GM18520 (cell line): ENCODE results near the gene DAO.
"Not testable (repeated sequence)": the region's sequence is repeated elsewhere in the genome, so short reads cannot be mapped to it uniquely, and the experiment has no call there.

ENCODE experiments used
- ATAC-seq: cut with Tn5 transposase; IDR thresholded peaks from one replicate; pipeline ENCODE4 v1.9.1; 2021; ENCODE audit not compliant: unreplicated experiment

DAO gene

GRCh38 chr12:108879615-108880254 is at the start of gene DAO:
DAO (plus strand) TSS chr12:108880092; CDS start chr12:108885007, 4,915 bp downstream.
- no peak for ATAC-seq

- ATAC-seq: peak; percentile 51
Observed at GRCh38 chr12:108831309-108831991, 48.4 kb upstream of the DAO start.

- ATAC-seq: no peak
Observed at GRCh38 chr12:108832208-108832607, 47.7 kb upstream of the DAO start.

GRCh38 chr12:108832730-108833354 is 47.0 kb upstream of the DAO start:
- ATAC-seq: no peak

DNA sequence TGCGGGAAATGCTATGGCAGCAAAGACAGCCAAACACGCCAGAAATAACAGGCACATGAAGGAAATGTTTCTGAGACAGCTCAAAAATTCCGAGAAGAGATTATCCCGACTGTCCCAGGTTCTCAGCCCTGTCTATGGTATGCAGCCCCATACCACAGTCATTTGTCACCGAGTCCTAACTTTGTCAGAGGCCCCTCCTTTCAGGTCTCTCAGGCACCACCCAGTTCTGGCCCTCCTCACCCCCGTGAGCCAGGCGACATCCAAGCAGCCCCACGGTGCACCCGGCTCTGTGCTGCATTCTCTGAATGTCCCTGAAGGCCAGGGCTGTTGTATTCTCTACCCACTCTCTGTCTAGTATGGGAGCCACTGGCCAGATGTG is 46.5 kb upstream of the DAO start:
- ATAC-seq: no peak

DNA sequence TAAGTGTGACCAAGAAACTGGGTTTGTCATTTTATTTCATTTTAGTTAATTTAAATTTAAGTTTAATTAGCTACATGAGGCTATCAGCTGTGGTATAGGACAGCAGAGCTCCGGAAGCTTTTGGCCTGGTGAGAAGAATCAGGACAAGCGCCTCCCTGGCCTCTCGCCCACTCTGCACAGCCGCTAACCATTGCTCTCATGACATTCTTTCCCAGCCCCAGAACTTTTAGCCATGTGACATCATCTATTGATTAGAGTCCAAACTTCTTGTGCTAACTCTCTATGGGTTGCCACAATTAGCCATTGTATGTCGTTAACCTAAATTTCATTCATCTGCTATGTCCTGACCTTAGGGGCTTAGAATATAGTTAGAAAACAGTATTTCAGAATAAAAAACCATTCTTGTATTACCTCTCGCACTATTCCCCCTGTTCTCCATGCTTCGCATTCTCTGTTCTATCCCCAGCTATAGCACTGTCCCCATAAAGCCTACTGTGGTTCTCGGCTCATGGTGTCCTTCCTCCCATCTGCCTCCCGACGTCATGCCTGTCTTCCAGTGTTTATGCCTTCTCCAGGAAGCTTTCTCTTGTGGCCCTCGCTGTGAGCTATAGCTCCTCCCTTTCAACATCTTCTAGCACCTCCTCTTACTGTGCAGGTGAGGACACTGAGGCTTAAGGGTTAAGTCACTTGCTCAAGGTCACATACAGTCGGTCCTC is 46.0 kb upstream of the DAO start:
- no peak for ATAC-seq

GRCh38 chr12:108835860-108836634 is 43.8 kb upstream of the DAO start:
- ATAC-seq: no peak

- ATAC-seq: no peak
Observed at GRCh38 chr12:108837239-108837638, 42.7 kb upstream of the DAO start.

DNA sequence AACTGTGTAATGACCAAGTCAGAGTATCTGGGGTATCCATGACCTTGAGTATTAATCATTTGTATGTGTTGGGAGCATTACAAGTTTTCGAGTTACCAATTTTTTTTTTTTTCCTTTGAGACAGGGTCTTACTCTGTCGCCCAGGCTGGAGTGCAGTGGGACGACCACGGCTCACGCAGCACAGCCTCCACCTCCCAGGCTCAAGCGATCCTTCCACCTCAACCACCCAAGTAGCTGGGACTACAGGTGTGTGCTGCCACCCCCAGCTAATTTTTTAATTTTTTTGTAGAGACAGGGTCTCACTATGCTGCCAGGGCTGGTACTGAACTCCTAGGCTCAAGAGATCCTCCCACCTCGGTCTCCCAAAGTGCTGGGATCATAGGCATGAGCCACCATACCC is 42.2 kb upstream of the DAO start:
- ATAC-seq: no peak

- ATAC-seq: peak; percentile 94
Observed at GRCh38 chr12:108838194-108839017, 41.5 kb upstream of the DAO start.

GRCh38 chr12:108839018-108839889 is 40.6 kb upstream of the DAO start:
- ATAC-seq: no peak

- ATAC-seq: no peak
Observed at GRCh38 chr12:108839890-108840230, 40.0 kb upstream of the DAO start.

DNA sequence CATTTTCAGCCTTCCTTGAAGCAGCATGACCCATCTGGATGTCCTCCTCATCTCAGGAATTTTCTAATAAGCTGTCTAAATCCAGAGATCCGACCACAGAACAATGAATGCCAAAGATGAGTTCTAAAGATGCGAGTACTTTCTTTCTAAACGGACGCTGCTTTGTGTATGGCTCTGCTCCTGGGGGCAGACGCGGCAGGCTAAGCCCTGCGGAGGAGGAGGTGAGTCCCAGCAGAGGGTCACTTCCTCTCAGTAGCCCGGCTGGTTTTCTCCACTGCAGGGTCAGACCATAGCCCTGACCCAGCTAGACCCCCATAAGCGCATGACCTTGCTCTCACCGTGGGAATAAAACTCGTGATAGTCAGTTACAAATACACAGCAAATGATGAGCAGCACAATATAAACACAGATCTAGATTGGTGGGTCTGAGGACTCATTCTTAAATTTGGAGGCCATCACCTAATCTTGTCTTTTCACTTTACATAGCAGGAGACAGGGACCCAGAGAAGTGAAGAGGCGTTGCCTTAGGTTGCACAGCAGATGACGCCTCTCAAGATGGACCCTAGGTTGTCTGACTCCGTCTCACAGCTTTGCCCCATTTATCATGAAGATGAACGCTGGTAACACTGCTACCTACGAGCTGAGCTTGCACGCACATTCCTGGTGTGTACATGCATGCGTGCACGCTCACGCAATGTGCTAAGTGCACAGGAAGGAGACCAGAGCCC is 39.1 kb upstream of the DAO start:
- ATAC-seq: no peak

GRCh38 chr12:108841825-108842224 is 38.1 kb upstream of the DAO start:
- ATAC-seq: not testable (repeated sequence)

DNA sequence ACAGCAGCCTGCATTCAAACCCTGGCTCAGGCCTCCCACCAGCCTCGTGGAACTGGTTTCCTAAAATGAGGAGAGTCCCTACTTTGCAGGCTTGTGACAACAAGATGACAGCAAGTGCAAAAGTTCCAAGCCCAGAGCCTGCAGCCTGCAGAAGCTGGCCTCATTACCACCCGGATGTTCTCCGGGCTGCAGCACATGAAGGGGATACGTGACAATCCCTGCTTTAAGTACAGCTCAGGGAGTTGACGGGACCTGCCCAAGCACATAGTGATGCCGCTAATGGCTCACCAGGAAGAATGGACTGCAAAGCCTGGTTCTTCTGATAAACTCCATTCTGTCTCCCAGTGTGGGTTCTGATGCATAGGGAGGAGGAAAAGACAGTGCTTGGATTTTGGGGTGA is 37.5 kb upstream of the DAO start:
- no peak for ATAC-seq

- ATAC-seq: no peak
Observed at GRCh38 chr12:108843187-108843586, 36.7 kb upstream of the DAO start.

- ATAC-seq: no peak
Observed at GRCh38 chr12:108845696-108846095, 34.2 kb upstream of the DAO start.

DNA sequence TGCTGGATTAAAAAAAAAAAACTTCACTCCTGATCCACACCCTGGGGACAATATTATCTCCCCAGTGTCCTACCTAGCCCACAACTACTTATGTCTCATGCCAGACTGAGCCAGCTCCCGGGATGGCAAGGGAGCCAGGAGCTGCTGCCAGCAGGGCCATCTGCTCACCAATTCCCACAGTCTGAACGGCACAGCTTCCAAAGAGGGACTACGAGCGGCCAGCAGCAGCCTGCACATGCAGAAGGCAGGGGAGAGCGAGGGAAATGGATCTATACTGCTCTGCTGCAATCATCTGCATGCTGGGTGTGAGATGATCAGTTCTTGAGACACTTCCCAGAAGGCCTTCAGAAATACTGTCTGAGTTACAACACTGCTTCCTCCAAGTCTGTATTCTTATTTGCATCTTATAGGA is 33.6 kb upstream of the DAO start:
- ATAC-seq: no peak

GRCh38 chr12:108847705-108848104 is 32.2 kb upstream of the DAO start:
- ATAC-seq: no peak
